Measurements from ENCODE around the gene LRBA. TPM values are rescaled to one million over a fixed set of nuclear protein-coding genes. Genes with fewer than 3 reads are reported as not detected.

Gene LRBA
- total and polyA plus RNA-seq, 9 of the 15 experiments (the other 6 are each of a cell fraction or from before 2014, with no cell fraction given) = 24.2 to 88.7 (median 59.7) TPM

- no peaks in the 10 kb centered on the region for H3K9me1 ChIP-seq (ENCODE audit: control insufficient read depth, insufficient read depth, low read length)
- ChIA-PET CTCF (ENCODE audit: low intra/inter-chr PET ratio) (no interaction called here), POLR2A (interaction anchor here (1.3 kb wide), 1 partner anchor 15 kb away, joined by 3 read pairs; no protein-coding TSS in a partner anchor)
- FAIRE-seq (no peak), DNase-seq (ENCODE audit: extremely low read depth in 1 of 4, low spot score in 3 of 4) (no peak), ATAC-seq (peak; percentile 64)
- H3K4me2 ChIP-seq (ENCODE audit: insufficient read depth, low read length) = no peak overlapping the region
- intact Hi-C loops (cut with micrococcal nuclease) (loop anchor here (1.0 kb wide), 1 partner anchor 39 kb away; no protein-coding TSS in a partner anchor), in situ Hi-C loops (cut with MboI) (no loop called here)
- peaks cover 6% of the 10 kb centered on the region; the same call in 1 of the 3 replicates for H3K36me3 ChIP-seq (ENCODE audit: control insufficient read depth, insufficient read depth, low read length)
- H2AFZ ChIP-seq (ENCODE audit: low read depth, low read length) = no peak overlapping the region
- no peak overlapping the region for H3K4me3 ChIP-seq
- H3K27ac ChIP-seq (ENCODE audit: extremely low read depth, low read depth, low read length) = no peak overlapping the region
- H3K4me1 ChIP-seq (replicated peaks in 1 of 2; ENCODE audit: control insufficient read depth in 2 of 2, insufficient read depth in 2 of 2, low read length in 2 of 2) = peaks cover 0 to 5% of the 10 kb centered on the region in 2 experiments; a peak in 1 of 5 replicates
- H3K9me3 ChIP-seq (replicated peaks; ENCODE audit: control insufficient read depth, insufficient read depth, low read depth, low read length) = no peaks in the 10 kb centered on the region
- H3K9ac ChIP-seq (ENCODE audit: insufficient read depth in 1 of 2, low read depth in 2 of 2, low read length in 2 of 2) = no peak overlapping the region
- BruUV-seq (replicated peaks) = no TSS peak
- WGBS (ENCODE audit: insufficient coverage, low coverage, missing lambda C conversion rate) = 74% methylated on average over 3 of the region's 3 CpGs
- no peaks in the 10 kb centered on the region for H3K79me2 ChIP-seq (ENCODE audit: control insufficient read depth, insufficient read depth, low read length)
- no peaks in the 10 kb centered on the region for H3K27me3 ChIP-seq (ENCODE audit: control insufficient read depth in 2 of 2, insufficient read depth in 2 of 2, low read length in 2 of 2)
- TF ChIP-seq RBM17 (IDR thresholded peaks at IDR 0.05; ENCODE audit: borderline replicate concordance, low read depth, low read length) = no peak
- TF ChIP-seq, protein P1, sequence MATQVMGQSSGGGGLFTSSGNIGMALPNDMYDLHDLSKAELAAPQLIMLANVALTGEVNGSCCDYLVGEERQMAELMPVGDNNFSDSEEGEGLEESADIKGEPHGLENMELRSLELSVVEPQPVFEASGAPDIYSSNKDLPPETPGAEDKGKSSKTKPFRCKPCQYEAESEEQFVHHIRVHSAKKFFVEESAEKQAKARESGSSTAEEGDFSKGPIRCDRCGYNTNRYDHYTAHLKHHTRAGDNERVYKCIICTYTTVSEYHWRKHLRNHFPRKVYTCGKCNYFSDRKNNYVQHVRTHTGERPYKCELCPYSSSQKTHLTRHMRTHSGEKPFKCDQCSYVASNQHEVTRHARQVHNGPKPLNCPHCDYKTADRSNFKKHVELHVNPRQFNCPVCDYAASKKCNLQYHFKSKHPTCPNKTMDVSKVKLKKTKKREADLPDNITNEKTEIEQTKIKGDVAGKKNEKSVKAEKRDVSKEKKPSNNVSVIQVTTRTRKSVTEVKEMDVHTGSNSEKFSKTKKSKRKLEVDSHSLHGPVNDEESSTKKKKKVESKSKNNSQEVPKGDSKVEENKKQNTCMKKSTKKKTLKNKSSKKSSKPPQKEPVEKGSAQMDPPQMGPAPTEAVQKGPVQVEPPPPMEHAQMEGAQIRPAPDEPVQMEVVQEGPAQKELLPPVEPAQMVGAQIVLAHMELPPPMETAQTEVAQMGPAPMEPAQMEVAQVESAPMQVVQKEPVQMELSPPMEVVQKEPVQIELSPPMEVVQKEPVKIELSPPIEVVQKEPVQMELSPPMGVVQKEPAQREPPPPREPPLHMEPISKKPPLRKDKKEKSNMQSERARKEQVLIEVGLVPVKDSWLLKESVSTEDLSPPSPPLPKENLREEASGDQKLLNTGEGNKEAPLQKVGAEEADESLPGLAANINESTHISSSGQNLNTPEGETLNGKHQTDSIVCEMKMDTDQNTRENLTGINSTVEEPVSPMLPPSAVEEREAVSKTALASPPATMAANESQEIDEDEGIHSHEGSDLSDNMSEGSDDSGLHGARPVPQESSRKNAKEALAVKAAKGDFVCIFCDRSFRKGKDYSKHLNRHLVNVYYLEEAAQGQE (IDR thresholded peaks at IDR 0.05; ENCODE audit: borderline replicate concordance) = peak; percentile 7; the same call in 1 of the 2 replicates
- TF ChIP-seq, protein P1 (CRISPR knock-in tag; IDR thresholded peaks at IDR 0.05; ENCODE audit: low read depth) = no peak
- no peak for TF ChIP-seq POLR2B (IDR thresholded peaks at IDR 0.05; ENCODE audit: low read depth, partially characterized antibody)
- no peak for TF ChIP-seq ZNF174 (CRISPR knock-in tag; IDR thresholded peaks at IDR 0.05)
- TF ChIP-seq RAD21 (CRISPR knock-in tag; conservative IDR thresholded peaks at IDR 0.05 in 1 of 2, IDR thresholded peaks at IDR 0.05 in 1 of 2) = peak in 1 of 2 experiments; percentile 48; a peak in 3 of 4 replicates
- TF ChIP-seq, protein P2, sequence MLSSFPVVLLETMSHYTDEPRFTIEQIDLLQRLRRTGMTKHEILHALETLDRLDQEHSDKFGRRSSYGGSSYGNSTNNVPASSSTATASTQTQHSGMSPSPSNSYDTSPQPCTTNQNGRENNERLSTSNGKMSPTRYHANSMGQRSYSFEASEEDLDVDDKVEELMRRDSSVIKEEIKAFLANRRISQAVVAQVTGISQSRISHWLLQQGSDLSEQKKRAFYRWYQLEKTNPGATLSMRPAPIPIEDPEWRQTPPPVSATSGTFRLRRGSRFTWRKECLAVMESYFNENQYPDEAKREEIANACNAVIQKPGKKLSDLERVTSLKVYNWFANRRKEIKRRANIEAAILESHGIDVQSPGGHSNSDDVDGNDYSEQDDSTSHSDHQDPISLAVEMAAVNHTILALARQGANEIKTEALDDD (IDR thresholded peaks at IDR 0.05) = 0 out of 2 replicates have a peak, but pooled peaks have one; percentile 9
- TF ChIP-seq COPS2 (conservative IDR thresholded peaks at IDR 0.05) = no peak
- TF ChIP-seq BCL6 (CRISPR knock-in tag; IDR thresholded peaks at IDR 0.05) = no peak
- no peak for TF ChIP-seq CEBPG (CRISPR knock-in tag; IDR thresholded peaks at IDR 0.05)
- TF ChIP-seq CEBPG (tag; conservative IDR thresholded peaks at IDR 0.05 in 1 of 2, IDR thresholded peaks at IDR 0.05 in 1 of 2) = peak in 1 of 2 experiments; percentile 23; a peak in 2 of 4 replicates
- TF ChIP-seq, protein P3, sequence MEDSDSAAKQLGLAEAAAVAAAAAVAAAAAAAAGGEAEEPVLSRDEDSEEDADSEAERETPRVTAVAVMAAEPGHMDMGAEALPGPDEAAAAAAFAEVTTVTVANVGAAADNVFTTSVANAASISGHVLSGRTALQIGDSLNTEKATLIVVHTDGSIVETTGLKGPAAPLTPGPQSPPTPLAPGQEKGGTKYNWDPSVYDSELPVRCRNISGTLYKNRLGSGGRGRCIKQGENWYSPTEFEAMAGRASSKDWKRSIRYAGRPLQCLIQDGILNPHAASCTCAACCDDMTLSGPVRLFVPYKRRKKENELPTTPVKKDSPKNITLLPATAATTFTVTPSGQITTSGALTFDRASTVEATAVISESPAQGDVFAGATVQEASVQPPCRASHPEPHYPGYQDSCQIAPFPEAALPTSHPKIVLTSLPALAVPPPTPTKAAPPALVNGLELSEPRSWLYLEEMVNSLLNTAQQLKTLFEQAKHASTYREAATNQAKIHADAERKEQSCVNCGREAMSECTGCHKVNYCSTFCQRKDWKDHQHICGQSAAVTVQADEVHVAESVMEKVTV (CRISPR knock-in tag; IDR thresholded peaks at IDR 0.05) = 0 out of 2 replicates have a peak, but pooled peaks have one; percentile 12
- H4K20me1 ChIP-seq (replicated peaks; ENCODE audit: control insufficient read depth, insufficient read depth, low read length) = no peaks in the 10 kb centered on the region
These were observed 677.4 kb downstream of the LRBA start for GRCh38 chr4:150337734-150338133.

All from K562 (cell line).